Glomerular endothelial cell (primary cell): ENCODE data around the gene DYNC1H1. TPM values are rescaled to one million over a fixed set of nuclear protein-coding genes. Genes with fewer than 3 reads are reported as not detected.

Source experiments
- DNase-seq: peaks from one replicate; pipeline ENCODE4 v3.0.0-alpha.2; 2011; ENCODE audit warnings: low read depth, low spot score; ENCODE audit errors: extremely low read depth
- total RNA-seq: library from RNA; depleted of rRNA; stranded (reverse); fragments of >200 nt; gene quantifications from 2 replicates; pipeline ENCODE4 v1.2.3, GENCODE V29; 2015

Gene DYNC1H1
- 829 and 995 TPM in 2 replicates for total RNA-seq

- no peak for DNase-seq
These were observed at the start of gene DYNC1H1 for GRCh38 chr14:101964297-101965180. Gene DYNC1H1 (plus strand): TSS chr14:101964573. CDS start chr14:101964692, 119 bp downstream.

GRCh38 chr14:101915871-101916815 is 48.2 kb upstream of the DYNC1H1 start:
- DNase-seq, result no peak

GRCh38 chr14:101916816-101917412 is 47.5 kb upstream of the DYNC1H1 start:
- DNase-seq, result no peak

GRCh38 chr14:101917413-101918017 is 46.9 kb upstream of the DYNC1H1 start:
- DNase-seq, result no peak

DNA sequence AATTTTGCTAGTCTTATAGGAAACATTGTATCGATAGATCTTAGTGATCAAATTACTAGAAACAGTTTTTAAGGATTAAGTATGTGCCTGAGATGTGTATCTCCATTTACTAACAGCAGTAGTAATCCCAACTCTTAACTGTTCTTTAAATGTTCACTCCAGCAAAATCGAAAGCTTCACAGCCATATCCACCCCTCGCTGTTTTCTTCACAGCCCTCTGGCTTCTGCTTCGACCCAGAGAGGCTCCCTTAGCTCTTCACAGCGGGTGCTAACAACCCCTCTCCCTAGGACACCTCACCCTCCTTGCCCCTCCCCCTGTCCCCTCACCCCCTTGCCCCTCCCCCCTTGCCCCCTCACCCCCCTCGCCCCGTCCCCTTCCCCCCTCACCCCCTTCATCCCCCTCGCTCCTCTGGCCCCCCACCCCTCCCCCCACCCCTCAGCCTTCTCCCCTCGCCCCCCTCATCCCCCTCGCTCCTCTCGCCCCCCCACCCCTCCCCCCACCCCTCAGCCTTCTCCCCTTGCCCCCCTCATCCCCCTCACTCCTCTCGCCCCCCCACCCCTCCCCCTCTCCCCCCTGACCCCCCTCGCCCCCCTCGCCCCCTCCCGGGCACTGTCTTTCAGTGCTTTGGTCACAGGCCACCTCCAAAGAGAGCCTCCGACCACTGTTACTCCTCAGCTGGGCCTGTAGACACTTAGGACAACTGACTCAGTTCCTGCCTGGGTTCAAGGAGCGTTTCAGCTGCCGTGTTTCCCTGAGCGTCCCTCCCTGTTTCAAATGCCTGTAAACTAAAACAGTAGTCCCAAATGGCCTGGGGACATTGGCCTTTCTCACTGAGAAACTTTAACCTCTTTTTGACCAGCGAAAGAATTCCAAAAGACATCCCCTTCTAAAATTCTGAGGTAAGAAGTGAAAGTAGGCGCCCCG is 46.0 kb upstream of the DYNC1H1 start:
- no peak for DNase-seq

GRCh38 chr14:101920271-101920670 is 44.1 kb upstream of the DYNC1H1 start:
- DNase-seq, result no peak

DNA sequence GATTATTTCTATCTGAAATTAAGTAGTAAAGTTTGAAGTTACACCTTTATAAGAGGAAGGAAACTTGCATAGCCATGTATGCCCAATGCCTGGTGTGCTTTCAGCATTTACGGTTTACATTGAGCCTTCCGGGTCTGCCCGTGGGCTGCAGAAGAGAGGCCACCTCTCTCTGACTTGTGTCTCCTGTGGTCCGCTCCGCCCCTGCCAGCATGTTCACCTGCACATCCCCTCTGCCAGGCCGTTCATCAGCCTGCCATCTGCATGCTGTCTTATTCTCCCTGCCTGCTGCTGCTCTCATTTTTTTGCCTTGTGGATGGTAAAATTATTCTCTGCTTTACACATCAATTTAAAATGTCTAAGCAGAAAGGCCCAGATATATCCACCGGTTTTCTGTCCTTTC is 41.5 kb upstream of the DYNC1H1 start:
- no peak for DNase-seq

- no peak for DNase-seq
These were observed 39.2 kb upstream of the DYNC1H1 start for GRCh38 chr14:101925152-101925551.

DNA sequence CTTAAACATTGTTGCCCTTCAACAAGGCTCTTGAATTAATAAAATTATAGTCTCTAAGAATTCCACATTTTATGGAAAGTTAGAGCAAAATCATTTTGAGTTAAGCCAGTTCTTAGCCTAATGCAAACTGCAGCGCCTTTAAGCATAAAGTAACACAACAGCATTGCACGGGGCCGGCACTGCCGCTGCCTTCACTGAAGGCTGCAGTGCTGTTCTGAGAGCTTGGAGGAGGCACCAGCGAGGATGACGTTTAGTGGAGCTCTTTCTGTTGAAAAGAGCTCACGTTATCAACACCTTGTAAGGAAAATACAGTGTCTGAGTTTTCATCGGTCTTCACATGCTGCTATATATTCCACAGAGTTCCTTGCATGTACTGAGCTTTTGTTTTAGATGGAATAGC is 38.3 kb upstream of the DYNC1H1 start:
- DNase-seq, result no peak

DNA sequence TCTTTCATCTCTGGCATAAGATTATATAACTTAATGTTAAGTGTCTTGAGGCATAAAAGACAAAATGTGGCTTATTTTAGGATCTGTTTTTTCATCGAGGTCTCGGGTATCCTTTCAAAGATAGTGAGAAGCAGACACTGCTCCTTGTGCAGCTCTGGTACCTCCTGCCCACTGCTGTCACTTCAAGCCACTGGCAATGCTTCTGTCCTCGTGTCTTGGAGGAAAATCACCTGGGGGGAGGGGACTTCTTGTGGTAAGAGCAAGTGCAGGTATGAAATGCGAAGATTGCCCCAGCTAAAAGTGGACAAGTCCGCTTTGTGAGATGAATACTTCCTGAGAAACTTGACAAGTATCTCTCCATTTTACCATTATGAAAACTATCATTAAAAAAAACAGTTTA is 37.8 kb upstream of the DYNC1H1 start:
- no peak for DNase-seq

DNA sequence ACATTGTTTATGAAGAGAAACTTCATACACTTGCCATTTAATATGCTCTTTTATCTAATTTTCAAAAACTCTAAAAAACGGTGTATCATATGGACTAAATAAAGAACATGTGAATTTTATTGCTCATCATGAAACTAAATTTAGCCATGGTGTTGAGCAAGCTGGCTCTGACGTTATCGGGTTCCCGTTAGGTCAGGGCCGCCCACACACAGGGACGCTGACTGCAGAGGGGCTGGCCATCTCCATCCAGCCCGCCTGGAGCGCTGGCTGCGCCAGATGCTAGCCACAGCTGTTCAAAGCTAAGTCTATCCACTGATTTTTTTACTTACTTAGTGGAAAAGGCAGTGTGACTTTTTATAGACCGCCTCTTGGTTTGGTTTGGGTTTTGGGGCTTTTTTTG is 36.5 kb upstream of the DYNC1H1 start:
- DNase-seq, result no peak

DNA sequence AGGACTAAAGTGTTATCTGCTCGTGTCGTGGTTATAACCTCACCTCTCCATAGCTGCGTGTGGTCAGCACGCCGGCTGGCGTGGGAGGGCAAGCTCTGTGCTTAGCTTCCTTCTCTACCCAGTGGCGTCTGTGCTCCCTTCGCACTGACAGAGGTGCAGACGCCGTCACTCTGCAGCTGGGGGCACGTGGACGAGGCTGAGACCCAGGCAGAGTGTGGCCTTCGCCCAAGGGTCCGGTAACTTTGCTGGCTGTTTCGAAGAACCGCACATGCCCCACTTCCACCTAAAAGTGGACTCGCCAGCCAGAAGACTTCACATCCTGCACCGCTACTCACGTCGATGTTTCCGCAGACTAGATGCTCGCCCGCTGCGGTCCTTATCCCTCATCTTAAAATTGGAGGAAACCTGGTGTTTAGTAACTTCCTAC is 35.9 kb upstream of the DYNC1H1 start:
- no peak for DNase-seq

DNA sequence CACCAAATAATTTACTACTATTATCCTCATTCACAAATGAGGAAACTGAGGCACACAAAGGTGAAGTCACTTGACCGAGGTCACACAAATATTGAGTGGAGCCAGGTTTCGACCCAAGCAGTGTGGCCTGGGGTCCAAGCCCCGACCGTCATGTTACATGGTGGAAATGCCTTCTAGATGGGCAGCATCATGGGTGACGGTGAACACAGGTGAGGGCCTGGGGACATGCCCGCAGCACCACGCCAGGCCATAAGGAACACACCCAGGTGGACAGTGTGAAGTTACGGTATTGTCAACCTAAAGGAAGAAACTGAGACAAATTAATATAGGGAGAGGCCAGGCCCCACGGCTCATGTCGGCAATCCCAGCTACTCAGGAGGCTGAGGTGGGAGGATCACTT is 35.3 kb upstream of the DYNC1H1 start:
- no peak for DNase-seq

DNA sequence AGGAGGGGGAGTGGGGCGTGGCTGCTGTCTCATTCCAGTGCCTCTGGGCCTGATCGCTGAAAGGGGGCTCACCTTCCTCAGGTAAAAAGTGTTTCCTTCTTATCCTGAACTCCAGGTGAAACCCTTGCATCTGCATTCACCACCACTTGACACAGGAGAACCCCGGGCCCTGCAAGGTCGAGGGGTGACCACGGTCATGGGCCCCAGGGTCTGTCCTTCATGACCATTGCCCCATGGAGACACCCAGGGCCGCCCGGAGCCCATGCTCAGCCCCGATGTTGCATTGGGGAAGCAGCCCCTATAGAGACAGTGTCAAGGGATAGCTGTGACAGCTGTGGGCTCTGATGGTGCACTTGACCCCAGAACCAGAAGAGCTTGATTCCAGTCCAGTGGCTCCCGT is 34.4 kb upstream of the DYNC1H1 start:
- DNase-seq, result no peak

DNA sequence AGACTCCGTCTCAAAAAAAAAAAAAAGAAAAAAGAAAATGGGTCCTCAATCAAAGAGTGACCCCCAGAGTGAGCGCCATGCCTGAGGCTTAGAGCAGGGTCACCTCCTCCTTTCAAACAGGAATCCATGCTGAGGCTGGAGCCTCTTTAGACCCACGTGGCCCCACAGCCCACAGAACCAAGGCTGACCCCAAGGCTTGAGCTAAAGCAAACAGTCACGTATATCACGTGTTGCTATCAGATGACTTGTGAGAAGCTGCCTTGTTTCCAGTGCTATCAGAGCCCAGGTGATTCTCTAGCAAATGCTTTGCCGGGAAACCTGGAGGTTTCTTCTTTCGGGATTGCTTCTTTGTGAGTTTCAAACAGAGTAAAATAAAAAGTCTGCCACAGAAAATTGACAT is 31.7 kb upstream of the DYNC1H1 start:
- no peak for DNase-seq

- no peak for DNase-seq
These were observed 31.2 kb upstream of the DYNC1H1 start for GRCh38 chr14:101933209-101933608.

GRCh38 chr14:101934601-101935150 is 29.7 kb upstream of the DYNC1H1 start:
- DNase-seq, result no peak

GRCh38 chr14:101937926-101938767 is 26.2 kb upstream of the DYNC1H1 start:
- no peak for DNase-seq
